PC-3 (cell line): Measurements from ENCODE around the gene ZDBF2.

Source experiments
- CTCF ChIP-seq: fragments of 300-600 bp; sonication (generic); conservative IDR thresholded peaks from 2 replicates; pipeline ENCODE4 v1.5.1; 2017; ENCODE audit warnings: antibody characterized with exemption, low read depth, mild to moderate bottlenecking, low read length
- EZH2 ChIP-seq: fragments of 300-600 bp; sonication (generic); IDR thresholded peaks from one replicate; pipeline ENCODE4 v1.6.1; 2017; ENCODE audit warnings: antibody characterized with exemption, mild to moderate bottlenecking, low read length; ENCODE audit not compliant: unreplicated experiment
- EZH2phosphoT487 ChIP-seq: fragments of 300-600 bp; sonication (generic); IDR thresholded peaks from 2 replicates; pipeline ENCODE4 v1.6.1; 2018; ENCODE audit warnings: mild to moderate bottlenecking, antibody characterized with exemption, low read length, borderline replicate concordance

DNA sequence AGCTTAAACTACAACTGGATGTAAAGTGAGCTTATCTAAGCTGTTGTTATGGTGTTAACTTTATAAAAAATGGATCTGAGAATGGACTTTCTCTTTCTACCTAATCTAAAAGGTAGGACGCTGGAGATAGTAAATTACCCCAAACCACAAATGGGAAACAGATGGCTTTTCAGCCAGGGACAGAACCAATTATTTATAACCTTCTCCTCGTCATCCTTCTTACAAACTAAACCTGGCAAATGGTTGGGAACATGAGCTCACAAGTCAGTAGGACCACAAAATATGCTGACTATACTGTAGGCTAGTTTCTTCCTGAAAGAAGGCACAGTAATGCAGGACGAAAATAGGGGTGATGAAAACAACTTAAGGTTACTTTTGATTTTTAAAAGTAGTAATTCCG lies 32.7 kb upstream of the ZDBF2 start:
- TF ChIP-seq CTCF: no peak
- no peak for TF ChIP-seq EZH2
- TF ChIP-seq EZH2phosphoT487: no peak
